ENCODE data around the gene AFTPH.

DNA sequence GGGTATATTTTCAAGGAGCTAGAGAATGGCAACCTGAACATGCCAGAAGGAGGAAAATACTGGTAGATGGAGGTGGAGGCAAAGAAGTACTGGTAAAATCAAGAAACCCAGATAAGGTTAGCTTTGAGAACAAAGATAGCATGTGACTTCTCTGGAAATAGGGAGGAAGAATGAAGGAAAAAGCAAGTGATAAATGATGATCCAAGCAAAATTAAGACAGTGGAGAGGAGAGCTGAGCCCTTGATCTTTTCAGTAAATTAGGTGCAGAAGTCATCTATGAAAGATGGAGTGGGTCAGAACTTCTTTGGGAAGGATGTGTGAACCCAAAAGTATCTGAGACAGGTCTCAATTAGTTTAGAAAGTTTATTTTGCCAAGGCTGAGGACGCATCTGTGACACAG lies 25.7 kb upstream of the AFTPH start:
- no peak for TF ChIP-seq POLR2AphosphoS5 (IDR thresholded peaks at IDR 0.05)
- no peak for TF ChIP-seq CTCF (IDR thresholded peaks at IDR 0.05)
- no peak for TF ChIP-seq POLR2A (IDR thresholded peaks at IDR 0.05)
